ENCODE measurements around the gene GLRX5. TPM values are rescaled to one million over a fixed set of nuclear protein-coding genes. Genes with fewer than 3 reads are reported as not detected.

Gene GLRX5
- total RNA-seq, 2 donors from 2014 or later, result 62.4 to 63.4 TPM

DNA sequence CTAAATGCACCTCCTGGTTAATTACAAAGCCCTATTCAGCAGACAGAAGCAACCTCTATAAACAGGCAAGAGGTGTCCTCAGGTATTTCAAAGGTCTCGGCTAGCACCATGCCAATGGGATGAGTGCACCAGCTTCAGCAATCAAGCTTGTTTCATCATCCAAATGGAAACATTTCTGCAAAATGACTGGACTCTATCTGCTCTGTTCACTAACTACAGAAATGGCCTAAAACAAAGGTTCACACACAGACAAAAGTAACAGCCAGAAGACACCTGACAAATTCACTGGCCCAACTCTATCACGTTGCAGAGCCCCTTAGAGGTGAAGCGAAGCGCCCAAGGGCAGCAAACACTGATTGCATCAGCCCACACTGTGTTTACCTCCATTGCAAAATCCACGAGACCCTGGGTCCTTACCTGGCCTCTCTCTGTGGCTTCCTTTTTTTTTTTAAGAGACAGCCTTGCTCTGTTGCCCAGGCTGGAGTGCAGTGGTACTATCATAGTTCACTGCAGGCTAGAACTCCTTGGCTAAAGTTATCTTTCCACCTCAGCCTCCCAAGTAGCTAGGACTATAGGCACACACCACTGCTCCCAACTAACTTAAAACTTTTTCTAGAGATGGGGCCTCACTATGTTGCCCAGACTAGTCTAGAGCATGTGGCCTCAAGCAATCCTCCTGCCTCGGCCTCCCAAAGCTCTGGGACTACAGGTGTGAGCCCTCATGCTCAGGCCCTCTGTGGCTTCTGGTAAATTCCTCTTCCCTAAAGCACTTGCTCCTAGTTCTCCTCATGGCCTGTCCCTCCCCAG is 9.9 kb upstream of the GLRX5 start:
- H3K27ac ChIP-seq (ENCODE audit: low read depth, low read length), result no peak overlapping the region
- WGBS, 2 experiments (ENCODE audit: insufficient coverage in 1 of 2, insufficient read length in 1 of 2), result 87 to 94% methylated on average over 6 of the region's 6 CpGs

DNA sequence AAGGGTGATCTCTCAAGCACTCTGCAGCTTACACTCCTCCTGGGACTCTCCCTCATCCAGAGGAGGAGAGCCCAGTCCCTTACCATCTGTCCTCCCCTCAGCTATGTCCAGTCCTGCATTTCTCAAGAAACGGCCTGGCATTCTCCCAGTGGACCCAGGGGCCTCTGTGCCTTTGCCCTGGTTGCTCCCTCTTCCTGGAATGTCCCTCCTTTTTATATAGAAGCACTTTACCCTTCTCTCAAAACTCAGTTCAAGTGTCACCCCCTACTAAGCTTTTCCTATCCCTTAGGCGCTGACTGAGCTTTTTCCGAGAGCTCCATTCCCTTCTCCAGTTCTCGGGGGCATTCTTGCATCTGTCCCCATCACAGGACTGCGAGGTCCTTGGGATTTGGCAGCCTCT is 8.9 kb upstream of the GLRX5 start:
- Mint-ChIP-seq H3K4me1 (peaks cover 32% of the 10 kb centered on the region), H3K27ac (no peak overlapping the region), H3K36me3 (ENCODE audit: low read depth) (no peaks in the 10 kb centered on the region), H3K27me3 (ENCODE audit: insufficient read depth) (no peaks in the 10 kb centered on the region), H3K9me3 (no peaks in the 10 kb centered on the region), H3K4me3 (no peak overlapping the region)
- peaks cover 9% of the 10 kb centered on the region for H3K36me3 ChIP-seq (ENCODE audit: control insufficient read depth, insufficient read depth, low read length)
- H3K9ac ChIP-seq (ENCODE audit: extremely low read depth, low read length, poor library complexity, severe bottlenecking), result no peak overlapping the region
- DNase-seq, result no peak
- no peaks in the 10 kb centered on the region for H3K9me3 ChIP-seq (ENCODE audit: control insufficient read depth, low read length)
- no peak overlapping the region for H3K27ac ChIP-seq (ENCODE audit: low read depth, low read length)
- 78 to 84% methylated on average over 5 of the region's 5 CpGs for WGBS, 2 experiments (ENCODE audit: insufficient coverage in 1 of 2, insufficient read length in 1 of 2)
- TF ChIP-seq, protein P1, sequence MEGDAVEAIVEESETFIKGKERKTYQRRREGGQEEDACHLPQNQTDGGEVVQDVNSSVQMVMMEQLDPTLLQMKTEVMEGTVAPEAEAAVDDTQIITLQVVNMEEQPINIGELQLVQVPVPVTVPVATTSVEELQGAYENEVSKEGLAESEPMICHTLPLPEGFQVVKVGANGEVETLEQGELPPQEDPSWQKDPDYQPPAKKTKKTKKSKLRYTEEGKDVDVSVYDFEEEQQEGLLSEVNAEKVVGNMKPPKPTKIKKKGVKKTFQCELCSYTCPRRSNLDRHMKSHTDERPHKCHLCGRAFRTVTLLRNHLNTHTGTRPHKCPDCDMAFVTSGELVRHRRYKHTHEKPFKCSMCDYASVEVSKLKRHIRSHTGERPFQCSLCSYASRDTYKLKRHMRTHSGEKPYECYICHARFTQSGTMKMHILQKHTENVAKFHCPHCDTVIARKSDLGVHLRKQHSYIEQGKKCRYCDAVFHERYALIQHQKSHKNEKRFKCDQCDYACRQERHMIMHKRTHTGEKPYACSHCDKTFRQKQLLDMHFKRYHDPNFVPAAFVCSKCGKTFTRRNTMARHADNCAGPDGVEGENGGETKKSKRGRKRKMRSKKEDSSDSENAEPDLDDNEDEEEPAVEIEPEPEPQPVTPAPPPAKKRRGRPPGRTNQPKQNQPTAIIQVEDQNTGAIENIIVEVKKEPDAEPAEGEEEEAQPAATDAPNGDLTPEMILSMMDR (conservative IDR thresholded peaks at IDR 0.05), result no peak
- no peaks in the 10 kb centered on the region for H3K27me3 ChIP-seq (ENCODE audit: control insufficient read depth, insufficient read depth, low read length, poor library complexity, severe bottlenecking)
- no peak overlapping the region for H3K4me3 ChIP-seq (ENCODE audit: low read length)
- peaks cover 23% of the 10 kb centered on the region for H3K4me1 ChIP-seq (ENCODE audit: control insufficient read depth, insufficient read depth, low read length)

More for the DNA sequence above, 9.9 kb upstream of the GLRX5 start:
- Histone ChIP-seq H3K36me3 (ENCODE audit: control insufficient read depth, insufficient read depth, low read length) (no peaks in the 10 kb centered on the region), H3K9ac (ENCODE audit: extremely low read depth, low read length, poor library complexity, severe bottlenecking) (no peak overlapping the region), H3K9me3 (ENCODE audit: control insufficient read depth, low read length) (no peaks in the 10 kb centered on the region), H3K4me1 (ENCODE audit: control insufficient read depth, insufficient read depth, low read length) (peaks cover 23% of the 10 kb centered on the region), H3K4me3 (ENCODE audit: low read length) (no peak overlapping the region), H3K27me3 (ENCODE audit: control insufficient read depth, insufficient read depth, low read length, poor library complexity, severe bottlenecking) (no peaks in the 10 kb centered on the region)
- Mint-ChIP-seq H3K27ac (peak overlapping the region; percentile 74), H3K36me3 (ENCODE audit: low read depth) (no peaks in the 10 kb centered on the region), H3K9me3 (no peaks in the 10 kb centered on the region), H3K27me3 (ENCODE audit: insufficient read depth) (no peaks in the 10 kb centered on the region), H3K4me1 (peaks cover 32% of the 10 kb centered on the region), H3K4me3 (no peak overlapping the region)
- TF ChIP-seq, protein P1 (conservative IDR thresholded peaks at IDR 0.05), result no peak
- no peak for DNase-seq

DNA sequence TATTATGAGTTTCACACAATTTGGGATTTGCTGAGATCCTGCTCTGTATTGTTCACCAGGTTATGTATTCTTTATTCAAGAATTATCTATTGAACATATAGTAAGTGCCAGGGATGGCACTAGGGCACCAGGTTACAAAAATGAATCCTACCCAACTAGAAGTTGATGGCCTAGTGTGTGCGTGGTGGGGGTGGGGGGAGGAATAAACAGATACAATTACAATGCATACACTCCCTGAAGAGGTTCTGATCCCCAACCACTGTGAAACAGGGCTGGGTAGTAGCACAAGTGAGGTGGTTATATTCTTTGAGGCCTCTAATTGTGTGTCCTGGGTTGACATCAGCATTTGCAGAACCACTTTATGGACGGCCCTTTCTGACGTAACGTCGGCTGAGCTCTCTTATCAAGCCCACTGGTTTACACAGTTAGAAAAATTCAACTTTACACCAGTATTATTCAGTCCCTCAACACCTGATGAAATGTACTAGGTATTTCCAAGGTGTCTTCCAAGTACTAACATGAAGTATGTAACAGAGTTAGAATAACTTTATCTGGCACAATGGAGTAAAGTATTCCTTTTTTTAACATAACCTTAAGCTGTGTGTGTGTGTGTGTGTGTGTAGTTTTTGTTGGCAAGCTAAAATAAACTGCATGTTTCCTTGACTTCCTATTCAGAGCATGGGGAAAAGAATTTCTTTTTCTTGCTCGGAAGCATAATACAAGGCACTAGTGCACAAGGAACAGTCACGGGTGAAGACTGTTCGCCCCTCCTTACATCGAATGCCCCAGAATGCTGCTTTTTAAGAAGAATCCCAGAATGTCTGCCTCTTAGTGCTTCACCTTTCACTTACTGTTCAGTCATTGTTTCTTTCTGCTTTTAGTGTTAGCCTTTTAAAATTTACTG is 8.1 kb upstream of the GLRX5 start:
- DNase-seq, result no peak
- Mint-ChIP-seq H3K27ac (no peak overlapping the region), H3K27me3 (ENCODE audit: insufficient read depth) (no peaks in the 10 kb centered on the region), H3K4me1 (peaks cover 36% of the 10 kb centered on the region), H3K4me3 (no peak overlapping the region), H3K36me3 (ENCODE audit: low read depth) (no peaks in the 10 kb centered on the region), H3K9me3 (no peaks in the 10 kb centered on the region)
- WGBS, 2 experiments (ENCODE audit: insufficient coverage in 1 of 2, insufficient read length in 1 of 2), result 92% methylated on average over 8 of the region's 9 CpGs
- Histone ChIP-seq H3K27ac (ENCODE audit: low read depth, low read length) (no peak overlapping the region), H3K9me3 (ENCODE audit: control insufficient read depth, low read length) (no peaks in the 10 kb centered on the region), H3K9ac (ENCODE audit: extremely low read depth, low read length, poor library complexity, severe bottlenecking) (no peak overlapping the region), H3K4me3 (ENCODE audit: low read length) (no peak overlapping the region), H3K36me3 (ENCODE audit: control insufficient read depth, insufficient read depth, low read length) (peaks cover 12% of the 10 kb centered on the region), H3K4me1 (ENCODE audit: control insufficient read depth, insufficient read depth, low read length) (peaks cover 23% of the 10 kb centered on the region), H3K27me3 (ENCODE audit: control insufficient read depth, insufficient read depth, low read length, poor library complexity, severe bottlenecking) (no peaks in the 10 kb centered on the region)
- TF ChIP-seq, protein P1 (conservative IDR thresholded peaks at IDR 0.05), result no peak

Data from endodermal cell (in vitro differentiated cells).